CD4-positive, alpha-beta T cell treated with Interleukin-6 at 100 ng/mL for 8 hours (primary cell): Measurements from ENCODE around the gene NFASC.

ENCODE experiments used
- DNase-seq: peaks from one replicate; pipeline ENCODE4 v3.0.0-alpha.2; 2020; ENCODE audit warnings: mixed read lengths, low spot score

The NFASC gene

GRCh38 chr1:204870160-204870912 is at the start of gene NFASC:
Gene NFASC (plus strand): TSS chr1:204870862. CDS start chr1:204944316, 73,454 bp downstream.
- no peak for DNase-seq

- DNase-seq, result no peak
Measured at GRCh38 chr1:204821476-204821875, 49.2 kb upstream of the NFASC start.

GRCh38 chr1:204821924-204822323 is 48.7 kb upstream of the NFASC start:
- no peak for DNase-seq

DNA sequence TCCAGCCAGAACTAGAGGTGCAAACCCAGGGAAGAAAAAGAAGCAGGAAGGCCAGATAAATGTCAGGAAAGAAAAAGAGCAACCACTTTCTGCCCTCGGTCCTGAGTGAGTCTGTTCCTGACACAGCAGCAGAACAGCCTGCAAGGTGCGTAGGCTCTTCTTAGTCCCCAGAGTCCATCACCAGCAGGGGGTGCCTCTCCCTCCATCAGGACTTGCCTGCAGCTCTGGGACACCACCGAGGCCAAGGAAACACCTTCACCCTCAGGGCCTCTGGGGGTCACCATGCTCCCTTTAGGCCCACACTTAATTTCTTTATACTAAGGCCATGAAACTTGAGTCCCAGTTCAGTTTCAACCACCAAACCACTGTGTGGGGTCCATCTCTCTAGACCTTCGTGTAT is 43.7 kb upstream of the NFASC start:
- DNase-seq, result no peak

DNA sequence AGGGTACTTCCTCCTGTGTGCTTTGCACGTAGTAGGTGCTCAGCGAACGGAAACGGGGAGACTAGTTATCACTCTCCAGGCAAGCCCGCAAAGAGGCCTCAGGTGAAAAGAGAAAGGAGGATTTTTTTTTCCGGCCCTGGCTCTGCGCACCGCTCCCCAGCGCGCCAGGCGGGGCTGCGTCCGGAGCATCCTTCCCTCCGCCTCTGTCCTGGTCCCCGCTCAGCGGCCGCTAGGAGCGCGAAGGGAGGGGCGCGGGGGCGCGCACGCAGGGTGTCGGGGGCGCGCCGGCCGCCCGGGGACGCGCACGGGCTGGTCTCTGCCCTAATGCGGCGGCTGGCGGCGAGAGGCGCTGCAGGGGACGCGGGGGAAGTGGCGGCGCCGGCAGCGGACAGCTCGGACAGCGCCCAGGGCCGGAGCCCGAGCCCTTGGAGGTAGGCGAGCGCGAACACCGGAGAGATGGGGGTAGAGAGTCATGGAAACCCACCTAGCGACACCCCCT is 42.3 kb upstream of the NFASC start:
- DNase-seq, result no peak

- no peak for DNase-seq
Measured at GRCh38 chr1:204829133-204829825, 41.4 kb upstream of the NFASC start.

- no peak for DNase-seq
Measured at GRCh38 chr1:204830747-204831146, 39.9 kb upstream of the NFASC start.

DNA sequence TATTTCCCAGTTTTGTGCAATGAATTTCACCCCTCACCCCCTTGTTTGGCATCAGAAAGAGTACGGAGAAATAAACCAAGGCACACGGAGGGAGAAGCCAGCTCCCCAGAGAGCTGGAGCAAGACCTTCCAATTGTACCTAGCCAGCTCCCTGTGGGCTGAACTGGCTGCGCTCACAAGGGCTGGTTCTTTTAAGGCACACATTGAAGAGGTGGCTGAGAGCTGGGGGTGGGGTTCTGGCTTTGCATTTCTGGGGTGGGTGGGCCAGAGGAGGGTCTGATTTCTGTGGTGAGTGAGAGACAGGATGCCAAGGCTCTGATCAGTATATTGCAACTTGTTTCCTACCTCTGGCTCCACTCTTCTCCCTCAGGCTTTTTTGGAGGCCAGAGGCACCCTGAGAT is 39.5 kb upstream of the NFASC start:
- DNase-seq, result no peak

DNA sequence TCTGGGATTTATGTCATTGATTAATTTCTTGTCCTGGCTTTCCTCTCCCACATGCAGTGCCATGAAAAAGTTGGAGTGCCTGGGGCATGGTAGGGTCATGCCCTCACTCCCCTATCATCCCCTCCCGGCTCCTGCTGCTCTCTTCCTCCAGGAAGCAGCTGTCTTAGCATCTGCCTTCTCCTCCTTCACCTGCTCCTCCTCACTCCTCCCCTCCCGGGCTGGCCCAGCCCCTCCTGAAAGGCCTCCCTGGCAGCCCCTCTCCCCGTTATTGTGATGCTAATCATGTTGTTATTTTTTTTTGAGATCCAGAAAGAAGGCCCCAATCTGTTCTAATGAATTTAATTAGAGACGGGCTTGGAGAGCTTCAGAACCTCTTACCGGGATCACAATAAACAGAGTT is 36.3 kb upstream of the NFASC start:
- DNase-seq, result no peak

- DNase-seq, result no peak
Measured at GRCh38 chr1:204834752-204835151, 35.9 kb upstream of the NFASC start.

DNA sequence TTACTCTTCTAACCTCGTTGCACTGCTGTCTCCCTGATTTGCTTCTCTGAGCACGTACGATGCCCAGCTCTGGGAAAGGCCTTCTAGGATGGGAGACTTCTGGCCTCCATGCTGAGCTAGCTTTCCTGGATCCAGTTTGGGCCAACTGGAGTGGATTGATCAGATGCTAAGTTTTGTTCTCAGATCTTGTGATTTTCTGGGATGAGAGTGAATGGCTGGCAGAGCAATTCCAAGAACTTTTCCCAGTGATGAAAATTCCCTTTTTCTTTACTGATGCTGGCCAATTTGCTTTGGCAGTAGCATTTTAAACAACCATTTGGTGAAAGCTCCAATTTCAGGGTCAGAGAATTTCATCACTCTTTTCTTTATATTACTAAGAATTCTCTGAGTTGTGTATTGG is 34.9 kb upstream of the NFASC start:
- no peak for DNase-seq

GRCh38 chr1:204836856-204837255 is 33.8 kb upstream of the NFASC start:
- DNase-seq, result no peak

DNA sequence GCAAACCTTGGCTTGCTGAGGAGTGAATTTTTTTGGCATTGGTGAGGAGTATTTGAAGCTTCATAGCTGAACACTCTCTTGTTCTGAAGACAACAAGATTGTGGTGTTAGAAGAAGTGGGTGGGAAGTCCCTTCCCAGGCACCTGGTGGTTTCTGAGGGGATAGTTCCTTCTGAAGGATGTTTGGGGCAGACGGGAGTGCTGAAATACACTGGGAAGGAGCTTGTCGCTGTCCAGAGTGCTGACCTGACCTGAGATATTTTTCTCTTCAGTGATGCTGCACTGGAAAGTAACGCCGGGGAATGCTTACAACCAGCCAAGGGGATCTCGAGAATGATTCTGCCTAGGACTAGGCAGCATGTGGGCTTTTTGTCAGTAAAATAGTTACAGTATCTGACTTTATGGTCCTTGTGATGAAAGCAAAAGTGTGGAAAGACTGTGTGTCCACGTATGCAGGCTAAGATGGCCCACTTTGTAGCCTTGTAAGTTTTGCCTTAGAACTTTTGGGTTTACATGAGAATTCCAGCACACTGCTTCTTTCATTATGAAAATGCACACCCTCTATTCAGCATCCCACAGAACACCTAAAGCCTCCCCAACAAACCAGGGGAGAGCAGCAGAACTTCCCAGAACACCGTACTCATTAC is 33.1 kb upstream of the NFASC start:
- DNase-seq, result no peak

GRCh38 chr1:204841316-204841715 is 29.3 kb upstream of the NFASC start:
- no peak for DNase-seq

- DNase-seq, result no peak
Measured at GRCh38 chr1:204841798-204842197, 28.9 kb upstream of the NFASC start.

DNA sequence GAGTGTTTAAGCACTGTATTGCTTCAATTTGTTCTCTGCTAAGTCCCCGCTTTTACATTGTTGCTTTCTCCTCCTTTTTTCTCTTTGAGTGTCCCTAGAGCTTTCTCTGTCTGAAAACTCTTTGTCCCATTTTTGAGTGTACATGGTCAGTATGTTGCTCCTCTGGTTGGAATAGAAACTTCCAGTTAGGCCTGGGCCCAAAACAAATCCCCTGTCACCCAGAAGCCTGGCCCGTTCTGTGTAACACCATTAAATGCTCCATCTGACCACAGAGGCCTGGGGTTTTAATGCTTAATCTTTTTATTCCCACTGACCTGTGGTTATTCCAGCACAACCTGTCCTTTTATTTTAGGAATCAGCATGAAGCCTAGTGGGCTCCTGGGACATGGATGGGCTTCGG is 28.3 kb upstream of the NFASC start:
- no peak for DNase-seq

DNA sequence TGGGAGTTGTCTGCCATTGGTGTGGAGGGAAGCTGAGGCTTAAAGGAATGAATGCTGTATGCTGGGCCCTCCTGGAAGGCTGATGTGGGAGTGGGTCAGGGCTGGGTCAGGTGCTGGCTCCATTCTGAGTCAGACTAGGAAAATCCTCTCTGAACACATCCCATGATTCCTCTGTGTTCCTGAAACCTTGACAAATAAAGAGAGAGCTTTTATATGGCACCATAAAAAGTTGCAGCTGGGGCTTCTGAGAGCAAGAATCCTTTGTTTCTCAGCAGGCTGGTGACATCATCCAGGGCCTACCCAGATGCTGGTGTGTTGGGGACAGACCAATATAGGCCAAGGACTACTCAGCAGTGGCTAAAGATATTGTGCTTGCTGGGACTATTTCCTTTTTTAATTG is 27.8 kb upstream of the NFASC start:
- DNase-seq, result no peak

- DNase-seq, result no peak
Measured at GRCh38 chr1:204846546-204846945, 24.1 kb upstream of the NFASC start.

DNA sequence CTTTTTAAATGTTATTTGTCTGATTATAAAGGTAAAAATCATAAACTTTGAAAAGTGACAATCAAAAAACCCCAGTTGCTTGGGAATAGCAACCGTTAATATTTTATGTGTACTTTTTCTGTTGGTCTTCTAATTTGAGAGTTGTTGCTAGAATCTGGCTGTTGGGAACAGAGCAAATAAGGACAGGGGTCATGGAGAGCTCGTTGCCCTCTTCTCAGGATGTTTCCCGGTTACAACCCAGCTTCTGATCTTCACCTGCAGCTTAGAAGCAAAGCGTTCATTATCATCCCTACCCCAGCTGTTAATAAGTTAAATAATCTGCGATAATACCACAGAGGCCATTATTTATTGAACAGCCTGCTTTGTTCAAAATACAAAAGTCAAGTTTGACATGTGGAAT is 22.1 kb upstream of the NFASC start:
- no peak for DNase-seq

GRCh38 chr1:204852854-204853253 is 17.8 kb upstream of the NFASC start:
- DNase-seq, result no peak

DNA sequence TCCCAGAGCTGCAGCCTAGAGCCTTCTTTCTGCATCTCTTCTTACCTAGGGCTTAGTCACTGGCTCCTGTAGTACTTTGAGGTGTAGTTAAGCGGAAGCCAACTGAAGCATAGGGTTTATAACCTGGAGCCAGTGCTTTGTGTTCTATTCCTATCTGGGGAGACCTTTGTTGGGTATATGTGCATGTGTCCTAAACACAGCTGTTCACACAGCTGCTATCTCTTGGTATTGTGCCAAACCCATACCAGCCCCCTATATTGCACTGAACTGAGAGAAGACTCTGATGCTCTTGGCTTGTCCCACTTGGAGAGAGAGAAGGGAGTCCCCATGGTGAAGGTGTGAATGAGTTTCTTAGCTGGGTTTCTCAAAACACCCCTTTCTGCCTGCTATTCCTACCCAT is 17.2 kb upstream of the NFASC start:
- DNase-seq, result no peak

DNA sequence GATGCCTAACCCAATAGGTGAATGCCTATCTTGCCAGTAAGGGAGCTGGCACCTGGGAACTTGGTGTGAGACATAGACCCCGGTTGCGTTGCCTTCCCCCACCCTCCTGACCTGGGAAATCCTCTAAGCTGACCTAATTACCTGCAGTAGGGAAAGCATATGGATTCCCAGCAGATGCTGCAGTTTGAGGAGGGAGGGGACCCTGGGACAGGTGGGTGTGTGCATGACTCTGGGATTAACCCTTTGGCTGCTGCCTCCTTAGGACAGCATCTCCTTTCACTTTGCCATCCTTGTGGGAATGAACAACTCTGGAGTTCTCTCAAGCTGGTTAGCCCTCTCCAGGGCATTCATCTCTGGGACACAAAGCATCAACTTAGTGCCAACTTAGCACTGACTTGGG is 16.4 kb upstream of the NFASC start:
- DNase-seq, result no peak

- no peak for DNase-seq
Measured at GRCh38 chr1:204858363-204858821, 12.3 kb upstream of the NFASC start.
